Islet of Langerhans (tissue), 1 donor: ENCODE results near the gene MT1HL1.

Experiments
- FAIRE-seq: peaks from one replicate; lab custom pipeline; 2011; peaks lifted over from hg19 to GRCh38; lab: Jason Lieb, UNC

Gene MT1HL1

GRCh38 chr1:237004116-237004515 is at the start of gene MT1HL1:
MT1HL1 (minus strand) TSS chr1:237004441; CDS start chr1:237004372, 69 bp downstream.
- no peak for FAIRE-seq

- no peak for FAIRE-seq
Measured at GRCh38 chr1:237050915-237051314, 46.7 kb upstream of the MT1HL1 start.

- no peak for FAIRE-seq
Measured at GRCh38 chr1:237050185-237050584, 45.9 kb upstream of the MT1HL1 start.

GRCh38 chr1:237048803-237049202 is 44.6 kb upstream of the MT1HL1 start:
- FAIRE-seq = no peak

- no peak for FAIRE-seq
Measured at GRCh38 chr1:237045278-237046016, 41.2 kb upstream of the MT1HL1 start.

- no peak for FAIRE-seq
Measured at GRCh38 chr1:237043846-237044636, 39.8 kb upstream of the MT1HL1 start.

- no peak for FAIRE-seq
Measured at GRCh38 chr1:237042892-237043576, 38.8 kb upstream of the MT1HL1 start.

- FAIRE-seq = no peak
Measured at GRCh38 chr1:237042526-237042891, 38.3 kb upstream of the MT1HL1 start.

- FAIRE-seq = no peak
Measured at GRCh38 chr1:237041795-237042525, 37.7 kb upstream of the MT1HL1 start, which contains the start of gene RYR2. RYR2 (plus strand) TSS chr1:237042184; CDS start chr1:237042522, 338 bp downstream.

GRCh38 chr1:237041461-237041794 is 37.2 kb upstream of the MT1HL1 start:
- FAIRE-seq = no peak

- no peak for FAIRE-seq
Measured at GRCh38 chr1:237040823-237041222, 36.6 kb upstream of the MT1HL1 start.

GRCh38 chr1:237038211-237038610 is 34.0 kb upstream of the MT1HL1 start:
- FAIRE-seq = no peak

- no peak for FAIRE-seq
Measured at GRCh38 chr1:237035759-237036158, 31.5 kb upstream of the MT1HL1 start.

- FAIRE-seq = no peak
Measured at GRCh38 chr1:237033804-237034203, 29.6 kb upstream of the MT1HL1 start.

GRCh38 chr1:237033061-237033460 is 28.8 kb upstream of the MT1HL1 start:
- no peak for FAIRE-seq

GRCh38 chr1:237032029-237032428 is 27.8 kb upstream of the MT1HL1 start:
- FAIRE-seq = no peak

- FAIRE-seq = no peak
Measured at GRCh38 chr1:237031480-237031879, 27.2 kb upstream of the MT1HL1 start.

- FAIRE-seq = no peak
Measured at GRCh38 chr1:237029850-237030535, 25.8 kb upstream of the MT1HL1 start.

GRCh38 chr1:237029240-237029639 is 25.0 kb upstream of the MT1HL1 start:
- FAIRE-seq = no peak

- FAIRE-seq = no peak
Measured at GRCh38 chr1:237025358-237026074, 21.3 kb upstream of the MT1HL1 start.

- FAIRE-seq = no peak
Measured at GRCh38 chr1:237018896-237019295, 14.7 kb upstream of the MT1HL1 start.
